ENCODE results near the gene MSRB3. TPM values are rescaled to one million over a fixed set of nuclear protein-coding genes. Genes with fewer than 3 reads are reported as not detected.

The MSRB3 gene
- polyA plus RNA-seq, 1 donor from 2014 or later: 0.19 TPM

DNA sequence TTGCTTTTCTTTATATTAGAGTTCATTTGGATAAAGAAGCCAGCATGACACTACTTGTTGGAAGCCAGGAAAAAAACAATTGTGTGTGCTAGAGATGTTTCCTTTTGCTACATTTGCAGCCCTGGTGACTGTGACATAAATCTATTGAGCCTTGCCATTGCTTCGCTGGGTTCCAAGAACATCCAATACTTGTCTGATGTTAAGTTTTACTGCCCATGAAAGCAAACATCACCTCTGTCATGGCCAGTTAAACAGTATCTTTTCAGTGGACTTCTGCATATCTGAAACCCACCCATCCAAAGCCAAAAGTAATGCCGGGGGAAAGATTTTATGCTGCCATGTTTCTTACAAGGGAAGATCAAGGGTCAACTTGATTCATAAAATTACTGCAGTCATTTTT is 184.0 kb downstream of the MSRB3 start:
- H3K9ac ChIP-seq (ENCODE audit: low read length): no peak overlapping the region
- H3K4me2 ChIP-seq (ENCODE audit: low read length): no peak overlapping the region
- TF ChIP-seq EP300 (conservative IDR thresholded peaks at IDR 0.05; ENCODE audit: poor library complexity, severe bottlenecking) (no peak), POLR2AphosphoS5 (IDR thresholded peaks at IDR 0.05) (no peak)
- no peak overlapping the region for H3K27ac ChIP-seq (ENCODE audit: low read length)
- no peaks in the 10 kb centered on the region for H3K9me3 ChIP-seq (ENCODE audit: low read length)
- H3K36me3 ChIP-seq (ENCODE audit: insufficient read depth, low read length): no peaks in the 10 kb centered on the region
- H2AFZ ChIP-seq (ENCODE audit: low read depth, low read length): no peak overlapping the region
- H3K4me3 ChIP-seq (ENCODE audit: low read length): no peak overlapping the region
- H3K27me3 ChIP-seq (ENCODE audit: insufficient read depth, low read depth, low read length): no peaks in the 10 kb centered on the region
- no peaks in the 10 kb centered on the region for H3K9me2 ChIP-seq (ENCODE audit: insufficient read depth, low read length)
- H3K79me2 ChIP-seq (replicated peaks; ENCODE audit: insufficient read depth, low read length): no peaks in the 10 kb centered on the region
- no peaks in the 10 kb centered on the region for H4K20me1 ChIP-seq (ENCODE audit: insufficient read depth)
- no peaks in the 10 kb centered on the region for H3F3A ChIP-seq (ENCODE audit: insufficient read depth, low read length, poor library complexity, severe bottlenecking)

DNA sequence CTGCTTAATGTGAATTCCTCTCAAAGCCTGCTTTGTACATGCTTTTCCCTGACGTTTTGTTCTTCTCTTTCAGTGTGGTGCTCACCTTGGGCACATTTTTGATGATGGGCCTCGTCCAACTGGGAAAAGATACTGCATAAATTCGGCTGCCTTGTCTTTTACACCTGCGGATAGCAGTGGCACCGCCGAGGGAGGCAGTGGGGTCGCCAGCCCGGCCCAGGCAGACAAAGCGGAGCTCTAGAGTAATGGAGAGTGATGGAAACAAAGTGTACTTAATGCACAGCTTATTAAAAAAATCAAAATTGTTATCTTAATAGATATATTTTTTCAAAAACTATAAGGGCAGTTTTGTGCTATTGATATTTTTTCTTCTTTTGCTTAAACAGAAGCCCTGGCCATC is 184.6 kb downstream of the MSRB3 start:
- TF ChIP-seq SMC3 (conservative IDR thresholded peaks at IDR 0.05; ENCODE audit: poor library complexity) (no peak), TAF1 (IDR thresholded peaks at IDR 0.05; ENCODE audit: low read depth) (no peak), EP300 (conservative IDR thresholded peaks at IDR 0.05; ENCODE audit: poor library complexity, severe bottlenecking) (no peak), POLR2AphosphoS5 (IDR thresholded peaks at IDR 0.05) (no peak), CTCF (IDR thresholded peaks at IDR 0.05; ENCODE audit: poor library complexity, severe bottlenecking) (no peak), REST (IDR thresholded peaks at IDR 0.05; ENCODE audit: borderline replicate concordance) (no peak), RAD21 (conservative IDR thresholded peaks at IDR 0.05) (no peak), EZH2 (IDR thresholded peaks at IDR 0.05; ENCODE audit: borderline replicate concordance, insufficient read depth, low read length, poor library complexity, severe bottlenecking) (no peak), MXI1 (conservative IDR thresholded peaks at IDR 0.05; ENCODE audit: poor library complexity, severe bottlenecking) (no peak)
- Histone ChIP-seq H3K79me2 (replicated peaks; ENCODE audit: insufficient read depth, low read length) (no peaks in the 10 kb centered on the region), H3K9me3 (ENCODE audit: low read length) (no peaks in the 10 kb centered on the region), H3K9ac (ENCODE audit: low read length) (no peak overlapping the region), H3K36me3 (ENCODE audit: insufficient read depth, low read length) (no peaks in the 10 kb centered on the region), H3K9me2 (ENCODE audit: insufficient read depth, low read length) (no peaks in the 10 kb centered on the region), H3K27ac (ENCODE audit: low read length) (no peak overlapping the region), H3K4me2 (ENCODE audit: low read length) (no peak overlapping the region), H3K4me3 (ENCODE audit: low read length) (no peak overlapping the region), H4K20me1 (ENCODE audit: insufficient read depth) (no peaks in the 10 kb centered on the region), H2AFZ (ENCODE audit: low read depth, low read length) (no peak overlapping the region), H3F3A (ENCODE audit: insufficient read depth, low read length, poor library complexity, severe bottlenecking) (no peaks in the 10 kb centered on the region), H3K27me3 (ENCODE audit: insufficient read depth, low read depth, low read length) (no peaks in the 10 kb centered on the region)

GRCh38 chr12:65463611-65464010 is 185.1 kb downstream of the MSRB3 start:
- no peaks in the 10 kb centered on the region for H4K20me1 ChIP-seq (ENCODE audit: insufficient read depth)
- H3K27me3 ChIP-seq (ENCODE audit: insufficient read depth, low read depth, low read length): no peaks in the 10 kb centered on the region
- no peaks in the 10 kb centered on the region for H3K9me2 ChIP-seq (ENCODE audit: insufficient read depth, low read length)
- TF ChIP-seq EP300 (conservative IDR thresholded peaks at IDR 0.05; ENCODE audit: poor library complexity, severe bottlenecking): no peak
- no peak for TF ChIP-seq EZH2 (IDR thresholded peaks at IDR 0.05; ENCODE audit: borderline replicate concordance, insufficient read depth, low read length, poor library complexity, severe bottlenecking)
- no peak for TF ChIP-seq SMC3 (conservative IDR thresholded peaks at IDR 0.05; ENCODE audit: poor library complexity)
- TF ChIP-seq TAF1 (IDR thresholded peaks at IDR 0.05; ENCODE audit: low read depth): no peak
- no peak for TF ChIP-seq REST (IDR thresholded peaks at IDR 0.05; ENCODE audit: borderline replicate concordance)
- no peak for TF ChIP-seq RAD21 (conservative IDR thresholded peaks at IDR 0.05)
- no peak for TF ChIP-seq MXI1 (conservative IDR thresholded peaks at IDR 0.05; ENCODE audit: poor library complexity, severe bottlenecking)
- TF ChIP-seq CTCF (IDR thresholded peaks at IDR 0.05; ENCODE audit: poor library complexity, severe bottlenecking): no peak
- no peak for TF ChIP-seq POLR2AphosphoS5 (IDR thresholded peaks at IDR 0.05)
- no peak overlapping the region for H3K4me2 ChIP-seq (ENCODE audit: low read length)
- no peak overlapping the region for H3K27ac ChIP-seq (ENCODE audit: low read length)
- H3F3A ChIP-seq (ENCODE audit: insufficient read depth, low read length, poor library complexity, severe bottlenecking): no peaks in the 10 kb centered on the region
- H3K9me3 ChIP-seq (ENCODE audit: low read length): no peaks in the 10 kb centered on the region
- H3K9ac ChIP-seq (ENCODE audit: low read length): no peak overlapping the region
- no peaks in the 10 kb centered on the region for H3K36me3 ChIP-seq (ENCODE audit: insufficient read depth, low read length)
- no peak overlapping the region for H3K4me3 ChIP-seq (ENCODE audit: low read length)
- no peaks in the 10 kb centered on the region for H3K79me2 ChIP-seq (replicated peaks; ENCODE audit: insufficient read depth, low read length)
- no peak overlapping the region for H2AFZ ChIP-seq (ENCODE audit: low read depth, low read length)
